GM12872 (cell line): ENCODE results near the gene HAUS8.

Experiments
- TF ChIP-seq, protein P1 (sequence below): IDR thresholded peaks from 3 replicates; pipeline ENCODE4 v1.5.1; 2011; ENCODE audit warnings: low read depth, mild to moderate bottlenecking, low read length, moderate library complexity; ENCODE audit not compliant: insufficient read depth

Gene HAUS8

DNA sequence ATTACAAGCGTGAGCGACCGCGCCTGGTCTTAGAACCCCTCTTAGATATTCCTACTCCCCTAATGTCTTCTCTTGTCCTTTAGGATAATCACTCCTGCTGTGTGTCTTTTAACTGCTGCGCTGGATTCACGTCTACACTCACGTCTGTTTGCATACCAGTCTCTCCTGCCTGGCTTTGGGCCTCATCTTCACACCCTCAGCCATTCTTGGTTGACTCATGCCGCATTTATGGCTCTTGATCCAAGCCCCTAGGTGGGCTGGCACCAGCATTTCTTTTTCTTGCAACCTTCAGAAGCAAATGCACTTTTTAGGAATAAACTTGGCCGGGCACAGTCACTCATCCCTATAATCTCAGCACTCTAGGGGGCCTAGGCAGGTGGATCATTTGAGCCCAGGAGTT is 23.1 kb upstream of the HAUS8 start:
- TF ChIP-seq, protein P1, sequence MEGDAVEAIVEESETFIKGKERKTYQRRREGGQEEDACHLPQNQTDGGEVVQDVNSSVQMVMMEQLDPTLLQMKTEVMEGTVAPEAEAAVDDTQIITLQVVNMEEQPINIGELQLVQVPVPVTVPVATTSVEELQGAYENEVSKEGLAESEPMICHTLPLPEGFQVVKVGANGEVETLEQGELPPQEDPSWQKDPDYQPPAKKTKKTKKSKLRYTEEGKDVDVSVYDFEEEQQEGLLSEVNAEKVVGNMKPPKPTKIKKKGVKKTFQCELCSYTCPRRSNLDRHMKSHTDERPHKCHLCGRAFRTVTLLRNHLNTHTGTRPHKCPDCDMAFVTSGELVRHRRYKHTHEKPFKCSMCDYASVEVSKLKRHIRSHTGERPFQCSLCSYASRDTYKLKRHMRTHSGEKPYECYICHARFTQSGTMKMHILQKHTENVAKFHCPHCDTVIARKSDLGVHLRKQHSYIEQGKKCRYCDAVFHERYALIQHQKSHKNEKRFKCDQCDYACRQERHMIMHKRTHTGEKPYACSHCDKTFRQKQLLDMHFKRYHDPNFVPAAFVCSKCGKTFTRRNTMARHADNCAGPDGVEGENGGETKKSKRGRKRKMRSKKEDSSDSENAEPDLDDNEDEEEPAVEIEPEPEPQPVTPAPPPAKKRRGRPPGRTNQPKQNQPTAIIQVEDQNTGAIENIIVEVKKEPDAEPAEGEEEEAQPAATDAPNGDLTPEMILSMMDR = no peak

DNA sequence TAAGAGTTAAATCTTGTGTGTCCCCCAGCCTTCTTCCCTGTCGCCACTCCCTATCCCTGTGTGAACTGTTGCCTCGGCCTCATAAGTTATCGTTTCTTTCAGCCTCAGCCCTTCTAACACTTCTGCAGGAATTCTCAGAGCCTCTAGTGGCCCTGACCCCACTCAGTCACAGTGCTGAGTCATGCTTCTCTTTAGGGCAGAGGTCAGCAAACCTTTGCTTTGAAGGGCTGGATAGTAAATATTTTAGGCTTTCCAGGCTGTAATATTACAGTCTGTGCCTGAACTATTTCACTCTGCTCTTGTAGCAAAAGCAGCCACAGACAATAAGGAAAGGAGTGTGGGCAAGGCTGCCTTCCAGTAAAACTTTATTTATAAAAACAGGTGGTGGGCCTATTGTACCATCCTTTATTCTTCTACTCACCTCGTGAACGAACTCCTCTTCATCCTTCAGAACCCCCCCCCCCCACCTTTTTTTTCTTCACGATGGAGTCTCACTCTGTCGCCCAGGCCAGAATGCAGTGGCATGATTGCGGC is 22.4 kb upstream of the HAUS8 start:
- TF ChIP-seq, protein P1 = no peak

DNA sequence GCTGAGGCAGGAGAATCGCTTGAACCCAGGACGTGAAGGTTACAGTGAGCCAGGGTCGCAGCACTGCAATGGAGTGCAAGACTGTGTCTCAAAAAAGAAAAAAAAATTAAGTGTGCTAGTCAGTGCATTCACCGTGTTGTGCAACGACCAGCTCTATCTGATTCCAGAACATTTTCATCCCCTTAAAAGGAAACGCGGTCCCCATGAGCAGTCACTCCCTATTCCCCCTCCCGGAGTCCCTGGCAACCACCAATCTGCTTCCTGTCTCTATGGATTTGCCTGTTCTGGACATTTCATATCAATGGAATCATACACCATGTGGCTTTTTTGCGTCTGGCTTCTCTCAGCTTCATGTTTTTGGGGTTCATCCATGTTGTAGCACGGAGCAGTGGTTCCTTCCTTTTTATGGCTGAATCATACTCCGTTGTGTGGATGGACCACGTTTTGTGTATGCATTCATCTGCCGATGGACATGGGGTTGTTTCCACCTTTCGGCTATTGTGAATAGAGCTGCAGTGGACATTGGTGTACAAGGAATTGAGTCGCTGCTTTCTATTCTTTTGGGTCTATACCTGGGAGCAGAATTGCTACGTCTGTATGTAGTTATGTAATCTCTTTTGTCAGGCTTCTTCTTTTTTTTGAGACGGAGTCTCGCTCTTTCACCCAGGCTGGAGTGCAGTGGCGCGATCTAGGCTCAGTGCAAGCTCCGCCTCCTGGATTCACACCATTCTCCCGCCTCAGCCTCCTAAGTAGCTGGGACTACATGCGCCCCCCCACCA is 20.1 kb upstream of the HAUS8 start:
- TF ChIP-seq, protein P1 = no peak

DNA sequence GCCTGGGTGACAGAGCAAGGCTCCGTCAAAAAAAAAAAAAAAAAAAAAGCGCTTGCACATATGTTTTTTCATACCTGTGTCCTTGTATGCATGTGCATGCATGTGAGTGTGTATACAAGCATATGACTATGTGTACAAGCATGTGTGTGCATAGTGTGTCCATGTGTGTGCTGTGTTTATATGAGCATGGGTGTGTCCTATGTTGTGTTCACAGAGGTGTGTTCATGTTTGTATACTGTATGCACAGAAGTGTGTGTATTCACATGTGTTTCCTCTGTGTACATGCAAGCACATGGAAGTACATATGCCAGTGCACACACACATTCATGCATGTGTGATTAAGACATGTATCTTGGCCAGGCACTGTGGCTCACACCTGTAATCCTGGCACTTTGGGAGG is 17.4 kb upstream of the HAUS8 start:
- TF ChIP-seq, protein P1 = no peak

DNA sequence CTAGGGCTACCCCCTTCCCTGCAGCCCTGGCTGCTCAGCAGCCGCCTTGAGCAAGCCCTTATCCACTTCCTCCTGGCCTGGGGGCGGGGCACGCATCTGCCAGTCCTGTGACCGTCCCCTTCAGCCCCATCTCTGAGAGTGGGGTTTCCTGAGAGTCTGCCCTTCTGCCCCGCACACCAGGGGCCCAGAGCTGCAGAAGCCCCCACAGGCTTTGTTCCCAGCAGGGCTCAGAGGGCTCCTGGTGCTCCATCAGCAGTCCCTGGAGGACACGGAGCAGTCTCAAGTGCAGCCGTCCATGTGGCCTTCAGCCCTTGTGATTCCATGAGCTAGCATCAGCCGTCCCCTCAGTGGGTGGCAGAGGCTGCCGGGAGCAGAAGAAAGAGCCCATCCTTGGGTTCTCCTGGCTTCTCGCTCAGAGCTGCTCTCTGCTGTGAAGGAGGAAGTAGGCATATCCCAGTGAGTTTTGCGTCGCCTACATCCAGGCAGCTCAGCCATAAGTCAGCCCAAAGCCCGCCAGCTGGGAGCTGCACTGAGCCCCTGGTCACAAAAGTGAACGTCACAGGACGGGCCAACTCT is 16.6 kb upstream of the HAUS8 start:
- TF ChIP-seq, protein P1 = no peak

DNA sequence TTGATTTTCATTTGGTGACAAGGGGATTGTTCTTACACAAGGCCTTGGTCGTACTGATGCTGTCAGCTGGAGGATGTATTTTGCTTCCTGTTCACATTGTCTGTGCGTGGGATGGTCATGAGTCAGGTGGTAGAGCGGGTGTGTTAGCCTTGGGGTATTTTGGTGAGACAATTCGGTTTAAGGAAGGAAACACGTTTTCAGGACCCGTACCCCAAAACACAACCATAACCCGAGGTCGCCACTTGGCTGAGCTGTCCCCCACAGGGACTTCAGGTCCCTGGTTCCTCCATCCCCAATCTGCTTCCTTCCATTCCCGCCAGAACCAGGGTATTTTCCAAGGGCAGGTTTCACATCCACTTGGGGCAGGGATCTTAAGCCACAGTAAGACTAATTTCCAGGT is 15.3 kb upstream of the HAUS8 start:
- TF ChIP-seq, protein P1 = no peak

DNA sequence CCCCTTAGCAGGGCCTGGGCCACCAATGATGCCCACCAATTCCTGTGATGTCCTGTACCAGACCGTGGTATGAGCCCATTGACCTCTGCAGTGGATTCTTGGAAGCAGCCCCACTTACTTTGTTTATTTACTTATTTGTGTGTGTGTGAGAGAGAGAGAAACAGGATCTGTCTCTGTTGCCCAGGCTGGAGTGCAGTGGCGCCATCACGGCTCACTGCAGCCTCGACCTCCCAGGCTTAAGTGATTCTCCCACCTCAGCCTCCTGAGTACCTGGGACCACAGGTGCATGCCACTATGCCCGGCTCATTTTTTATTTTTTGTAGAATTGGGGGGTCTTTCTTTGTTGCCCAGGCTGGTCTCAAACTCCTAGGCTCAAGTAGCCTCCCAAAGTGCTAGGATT is 13.3 kb upstream of the HAUS8 start:
- TF ChIP-seq, protein P1 = no peak
